IMR-90 (cell line): Measurements from ENCODE around the gene BRAF.

Experiments used
- BHLHE40 ChIP-seq: fragments of 150-350 bp; IDR thresholded peaks from 2 replicates; pipeline ENCODE4 v1.6.1; 2016; ENCODE audit warnings: mild to moderate bottlenecking, low read depth, low read length
- CEBPB ChIP-seq: IDR thresholded peaks from 2 replicates; pipeline ENCODE4 v1.6.1; 2012; ENCODE audit warnings: low read depth, low read length, improper control_type of control experiment
- ELK1 ChIP-seq: fragments of 150-350 bp; IDR thresholded peaks from 2 replicates; pipeline ENCODE4 v1.6.1; 2016; ENCODE audit warnings: low read depth, mild to moderate bottlenecking, low read length, moderate library complexity, borderline replicate concordance
- FOS ChIP-seq: fragments of 150-350 bp; IDR thresholded peaks from 2 replicates; pipeline ENCODE4 v1.6.1; 2016; ENCODE audit warnings: low read depth, low read length
- MAFK ChIP-seq: IDR thresholded peaks from 2 replicates; pipeline ENCODE4 v1.6.1; 2012; ENCODE audit warnings: low read depth, low read length, improper control_type of control experiment
- MAZ ChIP-seq: IDR thresholded peaks from 2 replicates; pipeline ENCODE4 v1.6.1; 2012; ENCODE audit warnings: low read depth, mild to moderate bottlenecking, low read length, improper control_type of control experiment, moderate library complexity, borderline replicate concordance
- NFE2L2 ChIP-seq: fragments of 150-350 bp; IDR thresholded peaks from 2 replicates; pipeline ENCODE4 v1.6.1; 2016; ENCODE audit warnings: low read depth, mild to moderate bottlenecking, low read length
- POLR2A ChIP-seq: IDR thresholded peaks from 2 replicates; pipeline ENCODE4 v1.6.1; 2012; ENCODE audit warnings: mild to moderate bottlenecking, low read depth, low read length
- RAD21 ChIP-seq: IDR thresholded peaks from 2 replicates; pipeline ENCODE4 v1.6.1; 2012; ENCODE audit warnings: low read length, improper control_type of control experiment
- RFX5 ChIP-seq: IDR thresholded peaks from 2 replicates; pipeline ENCODE4 v1.8.0; 2012; ENCODE audit warnings: low read depth, mild to moderate bottlenecking, low read length, moderate library complexity
- USF2 ChIP-seq: fragments of 150-350 bp; IDR thresholded peaks from 2 replicates; pipeline ENCODE4 v1.6.1; 2017; ENCODE audit warnings: mild to moderate bottlenecking, antibody characterized with exemption, low read length, low read depth
- TF ChIP-seq, protein P1 (sequence below): conservative IDR thresholded peaks from 2 replicates; pipeline ENCODE4 v1.5.1; 2012; ENCODE audit warnings: mild to moderate bottlenecking, low read depth, low read length, improper control_type of control experiment

- TF ChIP-seq, protein P1, sequence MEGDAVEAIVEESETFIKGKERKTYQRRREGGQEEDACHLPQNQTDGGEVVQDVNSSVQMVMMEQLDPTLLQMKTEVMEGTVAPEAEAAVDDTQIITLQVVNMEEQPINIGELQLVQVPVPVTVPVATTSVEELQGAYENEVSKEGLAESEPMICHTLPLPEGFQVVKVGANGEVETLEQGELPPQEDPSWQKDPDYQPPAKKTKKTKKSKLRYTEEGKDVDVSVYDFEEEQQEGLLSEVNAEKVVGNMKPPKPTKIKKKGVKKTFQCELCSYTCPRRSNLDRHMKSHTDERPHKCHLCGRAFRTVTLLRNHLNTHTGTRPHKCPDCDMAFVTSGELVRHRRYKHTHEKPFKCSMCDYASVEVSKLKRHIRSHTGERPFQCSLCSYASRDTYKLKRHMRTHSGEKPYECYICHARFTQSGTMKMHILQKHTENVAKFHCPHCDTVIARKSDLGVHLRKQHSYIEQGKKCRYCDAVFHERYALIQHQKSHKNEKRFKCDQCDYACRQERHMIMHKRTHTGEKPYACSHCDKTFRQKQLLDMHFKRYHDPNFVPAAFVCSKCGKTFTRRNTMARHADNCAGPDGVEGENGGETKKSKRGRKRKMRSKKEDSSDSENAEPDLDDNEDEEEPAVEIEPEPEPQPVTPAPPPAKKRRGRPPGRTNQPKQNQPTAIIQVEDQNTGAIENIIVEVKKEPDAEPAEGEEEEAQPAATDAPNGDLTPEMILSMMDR: no peak
- TF ChIP-seq ELK1 (no peak), BHLHE40 (no peak), POLR2A (no peak), MAZ (no peak), NFE2L2 (no peak), USF2 (no peak), RAD21 (no peak), RFX5 (no peak), MAFK (no peak), CEBPB (no peak), FOS (no peak)
These were observed 179.3 kb downstream of the BRAF start for GRCh38 chr7:140745266-140746058.
